Measurements from ENCODE around the gene TUBG2. TPM values are rescaled to one million over a fixed set of nuclear protein-coding genes. Genes with fewer than 3 reads are reported as not detected.

TUBG2 gene
- total RNA-seq, 1 experiment from 2014 or later: 20.9 TPM

GRCh38 chr17:42677012-42677857, 18.2 kb downstream of the TUBG2 start (continued):
- TF ChIP-seq YY1 (IDR thresholded peaks at IDR 0.05; ENCODE audit: extremely low read depth, insufficient replicate concordance, low read depth, low read length) (no peak), EZH2phosphoT487 (IDR thresholded peaks at IDR 0.05; ENCODE audit: borderline replicate concordance) (no peak), RAD21 (IDR thresholded peaks at IDR 0.05; ENCODE audit: low read depth) (no peak), POLR2A (IDR thresholded peaks at IDR 0.05; ENCODE audit: borderline replicate concordance, extremely low read depth, insufficient read depth, insufficient read length) (no peak), CBX3 (IDR thresholded peaks at IDR 0.05; ENCODE audit: low read depth) (no peak), ZBTB33 (IDR thresholded peaks at IDR 0.05; ENCODE audit: extremely low read depth, insufficient replicate concordance, low read length) (no peak), ELF1 (IDR thresholded peaks at IDR 0.05; ENCODE audit: borderline replicate concordance, low read depth) (no peak), SP1 (IDR thresholded peaks at IDR 0.05; ENCODE audit: low read depth) (peak; percentile 95), ZNF274 (IDR thresholded peaks at IDR 0.05; ENCODE audit: low read depth, low read length) (no peak), SIN3A (IDR thresholded peaks at IDR 0.05; ENCODE audit: low read depth) (no peak), CEBPB (IDR thresholded peaks at IDR 0.05; ENCODE audit: low read depth) (peak; percentile 93)
